Head of caudate nucleus (tissue), 42 donors: ENCODE results near the gene KMT2E.

ENCODE experiments used
- DNase-seq, 42 donors: peaks; one replicate each; pipeline versions ENCODE4 v3.0.0 to v3.0.0-alpha.2; 2020 to 2021; ENCODE audit warnings: mixed read lengths in 7 of 42
- intact Hi-C: fragments of 100-400 bp; cut with DNase I; formaldehyde crosslinking; loops from one replicate; pipeline ENCODE4 v1.15.0; 2022

KMT2E gene

DNA sequence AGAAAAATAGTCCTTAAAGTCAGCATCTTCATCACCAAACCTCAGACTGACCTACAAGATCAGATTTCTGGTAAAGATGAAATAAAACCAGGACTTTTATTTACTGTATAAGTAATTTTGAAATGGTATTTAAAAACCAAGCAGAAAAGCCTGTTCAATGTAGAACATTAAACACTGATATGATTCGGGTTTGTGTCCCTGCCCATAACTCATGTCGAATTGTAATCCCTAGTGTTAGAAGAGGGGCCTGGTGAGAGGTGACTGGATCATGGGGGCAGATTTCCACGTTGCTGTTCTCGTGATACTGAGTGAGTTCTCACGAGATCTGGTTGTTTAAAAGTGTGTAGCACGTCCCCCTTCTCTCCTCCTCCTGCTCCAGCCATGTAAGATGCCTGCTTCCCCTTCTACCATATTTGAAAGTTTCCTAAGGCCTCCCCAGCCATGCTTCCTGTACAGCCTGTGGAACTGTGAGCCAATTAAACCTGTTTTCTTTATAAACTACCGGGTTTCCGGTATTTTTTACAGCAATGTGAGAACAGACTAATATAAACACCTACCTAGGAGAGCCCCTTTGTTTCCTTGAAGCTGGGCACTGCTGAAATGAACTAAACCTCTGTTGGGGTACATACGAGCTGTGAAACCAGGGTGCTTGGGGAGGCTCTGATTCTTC, 120.1 kb downstream of the KMT2E start:
- intact Hi-C loops, result no loop called here
- no peak for DNase-seq

- intact Hi-C loops, result no loop called here
- DNase-seq, result no peak
Measured at GRCh38 chr7:105136221-105136620, 122.2 kb downstream of the KMT2E start.

- DNase-seq, result no peak
Measured at GRCh38 chr7:105137898-105138297, 123.9 kb downstream of the KMT2E start.

GRCh38 chr7:105139381-105139780, 125.4 kb downstream of the KMT2E start:
- intact Hi-C loops, result no loop called here

More at GRCh38 chr7:105137898-105138297, 123.9 kb downstream of the KMT2E start:
- intact Hi-C loops, result no loop called here

DNA sequence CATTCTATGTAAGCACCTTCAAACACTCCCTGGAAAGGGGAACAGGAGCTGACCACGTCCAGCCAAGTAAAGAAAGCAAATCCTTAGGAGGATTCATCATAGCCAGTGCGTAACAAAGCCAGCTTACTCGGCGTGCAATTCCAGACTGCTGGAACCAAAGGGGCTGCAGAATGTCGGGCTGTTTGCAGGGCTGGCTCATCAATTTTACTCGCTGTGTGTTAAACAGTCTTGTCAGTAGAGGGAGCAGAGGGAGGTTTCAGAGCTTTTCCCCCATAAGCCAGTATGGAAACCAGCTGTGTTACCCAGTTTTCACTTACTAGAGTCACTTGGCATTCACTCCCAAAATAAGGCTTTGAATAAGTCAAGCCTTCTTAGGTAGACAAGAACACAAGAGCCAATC, 127.1 kb downstream of the KMT2E start:
- peak in 10 of 42 donors; percentile 25 to 67 (median 32) for DNase-seq
- intact Hi-C loops, result no loop called here

More at GRCh38 chr7:105139381-105139780, 125.4 kb downstream of the KMT2E start:
- no peak for DNase-seq

GRCh38 chr7:105149827-105150226, 135.8 kb downstream of the KMT2E start:
- intact Hi-C loops, result loop anchor here (5.0 kb wide), 1 partner anchor 187 kb away; no protein-coding TSS in a partner anchor
- no peak for DNase-seq

DNA sequence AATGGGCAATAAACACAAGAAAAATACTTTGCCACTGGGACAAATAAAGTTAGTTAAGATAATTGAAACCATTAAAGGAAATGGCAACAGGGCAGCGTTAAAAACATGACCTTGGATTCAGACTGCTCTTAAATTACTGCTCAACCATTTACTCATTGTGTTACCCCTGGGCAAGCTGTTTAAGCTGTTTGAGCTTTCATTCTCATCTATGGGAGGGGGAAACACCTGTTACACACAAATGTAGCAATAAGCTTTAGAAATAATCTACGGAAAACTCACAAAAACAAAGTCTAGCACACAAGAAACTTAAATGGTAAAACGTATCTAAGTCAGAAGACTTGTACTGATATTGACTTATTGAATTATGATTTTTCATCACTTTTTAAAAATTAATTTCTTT, 137.1 kb downstream of the KMT2E start:
- intact Hi-C loops, result loop anchor here (5.0 kb wide), 1 partner anchor 186 kb away; no protein-coding TSS in a partner anchor

DNA sequence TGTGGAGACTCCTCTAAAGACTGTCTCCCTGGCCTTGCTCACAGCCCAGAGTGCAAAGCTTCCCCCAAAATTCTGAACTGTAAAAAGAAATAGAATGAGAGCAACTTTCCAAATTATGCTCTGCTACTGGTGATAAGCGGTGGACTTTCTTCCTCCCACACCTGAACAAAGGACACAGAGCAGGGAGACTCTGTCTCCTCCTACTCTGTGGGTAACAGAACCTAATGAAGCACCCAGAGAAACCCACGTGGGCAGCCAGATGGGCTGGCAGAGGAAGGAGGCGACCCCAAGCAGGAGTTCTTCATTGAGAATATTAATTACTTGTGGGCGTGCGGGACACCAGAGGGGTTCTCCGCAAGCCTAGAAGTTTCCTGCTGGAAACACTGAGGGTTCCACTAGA, 139.5 kb downstream of the KMT2E start:
- DNase-seq, result no peak
- intact Hi-C loops, result loop anchor here (5.0 kb wide), 1 partner anchor 184 kb away; no protein-coding TSS in a partner anchor

More for the DNA sequence above, 137.1 kb downstream of the KMT2E start:
- DNase-seq, result no peak

GRCh38 chr7:105154084-105154483, 140.1 kb downstream of the KMT2E start:
- no peak for DNase-seq
- intact Hi-C loops, result loop anchor here (5.0 kb wide), 1 partner anchor 183 kb away; no protein-coding TSS in a partner anchor

DNA sequence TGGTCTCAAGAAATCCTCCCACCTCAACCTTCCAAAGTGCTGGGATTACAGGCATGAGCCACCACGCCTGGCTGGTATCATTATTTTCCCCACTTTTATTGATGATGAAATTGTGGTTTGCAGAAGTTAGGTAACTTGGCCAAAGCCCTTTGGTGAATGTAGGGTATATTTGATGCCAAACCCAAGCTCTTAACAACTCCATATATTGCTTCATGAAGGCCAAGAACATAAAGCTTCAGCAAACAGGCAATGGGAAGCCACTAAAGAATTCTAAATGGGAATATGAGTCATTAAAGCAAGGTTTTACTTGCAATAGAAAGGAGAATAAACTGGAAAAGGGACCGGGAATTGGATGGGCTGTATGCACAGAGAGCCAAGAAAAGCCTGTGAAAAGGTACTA, 142.7 kb downstream of the KMT2E start:
- no peak for DNase-seq
- intact Hi-C loops, result no loop called here

GRCh38 chr7:105157278-105157677, 143.3 kb downstream of the KMT2E start:
- intact Hi-C loops, result no loop called here
- no peak for DNase-seq

- no peak for DNase-seq
- intact Hi-C loops, result no loop called here
Measured at GRCh38 chr7:105161366-105161765, 147.4 kb downstream of the KMT2E start.
